ENCODE data around the gene NRP2.

DNA sequence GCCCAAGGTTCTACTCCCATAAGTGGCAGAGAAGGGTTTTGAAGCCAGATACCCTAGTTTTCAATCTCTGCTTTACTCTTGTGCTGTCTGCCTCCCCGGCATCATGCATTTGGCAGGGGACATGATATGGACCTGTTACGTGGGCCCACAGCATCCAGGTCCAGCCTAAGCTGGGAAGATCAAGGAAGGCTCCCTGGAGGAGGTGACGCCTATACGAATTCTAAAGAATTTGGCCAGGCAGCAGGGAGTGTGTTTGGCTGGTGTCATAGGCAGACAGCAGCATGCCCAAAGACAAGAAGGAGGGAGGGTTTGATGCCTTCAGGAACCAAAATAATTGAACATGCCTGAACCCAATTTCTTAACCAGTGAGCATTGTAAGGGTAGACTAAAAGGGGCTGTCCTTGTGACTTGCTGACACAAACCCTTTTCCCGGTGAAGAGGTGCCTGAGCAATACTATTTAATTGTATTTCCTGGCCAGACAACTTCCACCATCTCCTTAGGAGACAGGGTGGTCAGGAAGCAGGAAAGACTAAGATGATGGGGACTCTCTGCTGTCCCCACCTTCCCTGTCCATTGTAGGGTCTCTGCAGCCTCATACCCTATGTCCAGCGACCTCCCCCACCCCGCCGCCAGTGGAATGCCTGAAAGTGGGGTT, 21.3 kb downstream of the NRP2 start:
- TF ChIP-seq, protein P1, sequence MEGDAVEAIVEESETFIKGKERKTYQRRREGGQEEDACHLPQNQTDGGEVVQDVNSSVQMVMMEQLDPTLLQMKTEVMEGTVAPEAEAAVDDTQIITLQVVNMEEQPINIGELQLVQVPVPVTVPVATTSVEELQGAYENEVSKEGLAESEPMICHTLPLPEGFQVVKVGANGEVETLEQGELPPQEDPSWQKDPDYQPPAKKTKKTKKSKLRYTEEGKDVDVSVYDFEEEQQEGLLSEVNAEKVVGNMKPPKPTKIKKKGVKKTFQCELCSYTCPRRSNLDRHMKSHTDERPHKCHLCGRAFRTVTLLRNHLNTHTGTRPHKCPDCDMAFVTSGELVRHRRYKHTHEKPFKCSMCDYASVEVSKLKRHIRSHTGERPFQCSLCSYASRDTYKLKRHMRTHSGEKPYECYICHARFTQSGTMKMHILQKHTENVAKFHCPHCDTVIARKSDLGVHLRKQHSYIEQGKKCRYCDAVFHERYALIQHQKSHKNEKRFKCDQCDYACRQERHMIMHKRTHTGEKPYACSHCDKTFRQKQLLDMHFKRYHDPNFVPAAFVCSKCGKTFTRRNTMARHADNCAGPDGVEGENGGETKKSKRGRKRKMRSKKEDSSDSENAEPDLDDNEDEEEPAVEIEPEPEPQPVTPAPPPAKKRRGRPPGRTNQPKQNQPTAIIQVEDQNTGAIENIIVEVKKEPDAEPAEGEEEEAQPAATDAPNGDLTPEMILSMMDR (IDR thresholded peaks at IDR 0.05): no peak
- TF ChIP-seq EP300 (IDR thresholded peaks at IDR 0.05): no peak
- TF ChIP-seq POLR2A (IDR thresholded peaks at IDR 0.05; ENCODE audit: low read depth): no peak

All from esophagus muscularis mucosa (tissue), 4 donors.